Measurements from ENCODE around the gene MYPOP.
A peak's percentile ranks its signal among the peaks of the same experiment; 100 is the strongest.

DNA sequence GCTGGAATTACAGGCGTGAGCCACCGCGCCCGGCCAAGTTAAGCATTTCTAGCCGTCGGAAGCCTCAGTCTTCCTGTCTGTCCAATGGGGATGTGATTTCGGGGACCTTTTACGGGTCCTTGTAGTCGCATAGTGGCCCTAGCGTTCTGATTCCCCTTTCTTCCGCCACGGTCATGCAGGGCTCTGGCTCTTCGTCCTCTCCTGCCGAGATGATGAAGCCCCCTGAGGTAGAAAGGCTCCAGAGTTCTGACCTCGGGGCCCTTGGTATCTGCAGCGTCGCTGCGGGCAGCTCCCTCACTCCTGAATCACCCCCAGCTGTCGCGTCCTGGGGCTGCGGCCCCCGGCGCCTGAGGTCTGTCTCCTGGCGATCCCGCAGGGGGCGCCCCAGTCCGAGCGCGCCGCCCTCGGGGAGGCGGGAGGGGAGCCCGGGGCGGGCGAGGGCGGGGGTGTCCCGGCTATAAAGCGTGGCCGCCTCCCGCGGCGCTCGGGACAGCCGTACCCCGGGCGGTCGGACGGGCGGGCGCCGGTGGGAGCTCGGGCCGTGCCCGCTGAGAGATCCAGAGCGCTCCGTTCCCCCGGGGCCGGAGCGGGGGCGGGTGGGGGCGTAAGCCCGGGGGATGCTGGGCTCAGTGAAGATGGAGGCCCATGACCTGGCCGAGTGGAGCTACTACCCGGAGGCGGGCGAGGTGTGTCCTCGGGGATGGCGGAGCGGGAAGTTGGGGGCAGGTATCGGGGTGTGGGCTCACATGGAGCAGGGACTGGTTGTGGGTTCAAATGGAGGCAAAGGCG is 38.4 kb downstream of the MYPOP start, which contains the start of gene FOXA3:
- TF ChIP-seq JUND (IDR thresholded peaks at IDR 0.05) (no peak), POLR2AphosphoS5 (IDR thresholded peaks at IDR 0.05; ENCODE audit: low read depth, low read length) (peak; percentile 68), CBX3 (IDR thresholded peaks at IDR 0.05; ENCODE audit: low read depth) (no peak)
- TF ChIP-seq, protein P1, sequence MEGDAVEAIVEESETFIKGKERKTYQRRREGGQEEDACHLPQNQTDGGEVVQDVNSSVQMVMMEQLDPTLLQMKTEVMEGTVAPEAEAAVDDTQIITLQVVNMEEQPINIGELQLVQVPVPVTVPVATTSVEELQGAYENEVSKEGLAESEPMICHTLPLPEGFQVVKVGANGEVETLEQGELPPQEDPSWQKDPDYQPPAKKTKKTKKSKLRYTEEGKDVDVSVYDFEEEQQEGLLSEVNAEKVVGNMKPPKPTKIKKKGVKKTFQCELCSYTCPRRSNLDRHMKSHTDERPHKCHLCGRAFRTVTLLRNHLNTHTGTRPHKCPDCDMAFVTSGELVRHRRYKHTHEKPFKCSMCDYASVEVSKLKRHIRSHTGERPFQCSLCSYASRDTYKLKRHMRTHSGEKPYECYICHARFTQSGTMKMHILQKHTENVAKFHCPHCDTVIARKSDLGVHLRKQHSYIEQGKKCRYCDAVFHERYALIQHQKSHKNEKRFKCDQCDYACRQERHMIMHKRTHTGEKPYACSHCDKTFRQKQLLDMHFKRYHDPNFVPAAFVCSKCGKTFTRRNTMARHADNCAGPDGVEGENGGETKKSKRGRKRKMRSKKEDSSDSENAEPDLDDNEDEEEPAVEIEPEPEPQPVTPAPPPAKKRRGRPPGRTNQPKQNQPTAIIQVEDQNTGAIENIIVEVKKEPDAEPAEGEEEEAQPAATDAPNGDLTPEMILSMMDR (IDR thresholded peaks at IDR 0.05 in 2 of 3, conservative IDR thresholded peaks at IDR 0.05 in 1 of 3; ENCODE audit: borderline replicate concordance in 1 of 3, insufficient read depth in 1 of 3, low read depth in 2 of 3, low read length in 2 of 3), result peak; percentile 70 to 92 (median 75)
